ENCODE results near the gene ACOX2. TPM values are rescaled to one million over a fixed set of nuclear protein-coding genes. Genes with fewer than 3 reads are reported as not detected.

ACOX2 gene
- total and polyA plus RNA-seq, 10 of the 15 experiments (the other 5 are each of a cell fraction or from before 2014, with no cell fraction given) = 0.72 TPM; not detected in 9

GRCh38 chr3:58532794-58533220 is 4.2 kb downstream of the ACOX2 start (continued):
- TF ChIP-seq, protein P1, sequence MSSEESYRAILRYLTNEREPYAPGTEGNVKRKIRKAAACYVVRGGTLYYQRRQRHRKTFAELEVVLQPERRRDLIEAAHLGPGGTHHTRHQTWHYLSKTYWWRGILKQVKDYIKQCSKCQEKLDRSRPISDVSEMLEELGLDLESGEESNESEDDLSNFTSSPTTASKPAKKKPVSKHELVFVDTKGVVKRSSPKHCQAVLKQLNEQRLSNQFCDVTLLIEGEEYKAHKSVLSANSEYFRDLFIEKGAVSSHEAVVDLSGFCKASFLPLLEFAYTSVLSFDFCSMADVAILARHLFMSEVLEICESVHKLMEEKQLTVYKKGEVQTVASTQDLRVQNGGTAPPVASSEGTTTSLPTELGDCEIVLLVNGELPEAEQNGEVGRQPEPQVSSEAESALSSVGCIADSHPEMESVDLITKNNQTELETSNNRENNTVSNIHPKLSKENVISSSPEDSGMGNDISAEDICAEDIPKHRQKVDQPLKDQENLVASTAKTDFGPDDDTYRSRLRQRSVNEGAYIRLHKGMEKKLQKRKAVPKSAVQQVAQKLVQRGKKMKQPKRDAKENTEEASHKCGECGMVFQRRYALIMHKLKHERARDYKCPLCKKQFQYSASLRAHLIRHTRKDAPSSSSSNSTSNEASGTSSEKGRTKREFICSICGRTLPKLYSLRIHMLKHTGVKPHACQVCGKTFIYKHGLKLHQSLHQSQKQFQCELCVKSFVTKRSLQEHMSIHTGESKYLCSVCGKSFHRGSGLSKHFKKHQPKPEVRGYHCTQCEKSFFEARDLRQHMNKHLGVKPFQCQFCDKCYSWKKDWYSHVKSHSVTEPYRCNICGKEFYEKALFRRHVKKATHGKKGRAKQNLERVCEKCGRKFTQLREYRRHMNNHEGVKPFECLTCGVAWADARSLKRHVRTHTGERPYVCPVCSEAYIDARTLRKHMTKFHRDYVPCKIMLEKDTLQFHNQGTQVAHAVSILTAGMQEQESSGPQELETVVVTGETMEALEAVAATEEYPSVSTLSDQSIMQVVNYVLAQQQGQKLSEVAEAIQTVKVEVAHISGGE (CRISPR knock-in tag; IDR thresholded peaks at IDR 0.05) = no peak
- TF ChIP-seq WRNIP1 (IDR thresholded peaks at IDR 0.05; ENCODE audit: borderline replicate concordance, low read depth, low read length) (0 out of 2 replicates have a peak, but pooled peaks have one; percentile 92), ZBED1 (IDR thresholded peaks at IDR 0.05; ENCODE audit: borderline replicate concordance) (no peak), IKZF2 (IDR thresholded peaks at IDR 0.05) (no peak), CEBPB (IDR thresholded peaks at IDR 0.05; ENCODE audit: borderline replicate concordance in 1 of 2, low read depth in 2 of 2, low read length in 2 of 2) (no peak), CREM (IDR thresholded peaks at IDR 0.05; ENCODE audit: low read depth) (0 out of 2 replicates have a peak, but pooled peaks have one; percentile 15), CHD2 (IDR thresholded peaks at IDR 0.05; ENCODE audit: borderline replicate concordance, low read depth, low read length) (peak; percentile 61; the same call in 1 of the 2 replicates), SMARCA5 (IDR thresholded peaks at IDR 0.05) (0 out of 2 replicates have a peak, but pooled peaks have one; percentile 23), BHLHE40 (IDR thresholded peaks at IDR 0.05; ENCODE audit: borderline replicate concordance in 1 of 2, low read depth in 2 of 2, low read length in 1 of 2) (peak in 1 of 2 experiments; percentile 31; a peak in 1 of 4 replicates), KAT2A (conservative IDR thresholded peaks at IDR 0.05; ENCODE audit: control insufficient read depth, low read depth, low read length) (no peak), NBN (IDR thresholded peaks at IDR 0.05) (0 out of 2 replicates have a peak, but pooled peaks have one; percentile 65), MYC (IDR thresholded peaks at IDR 0.05; ENCODE audit: insufficient read depth, insufficient read length, insufficient replicate concordance, low read length, severe bottlenecking) (no peak), NR2F1 (conservative IDR thresholded peaks at IDR 0.05) (no peak), POU2F2 (IDR thresholded peaks at IDR 0.05; ENCODE audit: borderline replicate concordance, low read depth, low read length) (peak; percentile 80; the same call in 1 of the 3 replicates), ZNF384 (IDR thresholded peaks at IDR 0.05; ENCODE audit: borderline replicate concordance, low read depth, low read length) (no peak), RUNX3 (IDR thresholded peaks at IDR 0.05; ENCODE audit: low read length) (peak; percentile 49; the same call in 1 of the 2 replicates), SREBF2 (IDR thresholded peaks at IDR 0.05; ENCODE audit: low read length) (no peak), MEF2A (IDR thresholded peaks at IDR 0.05; ENCODE audit: insufficient read depth, low read depth, low read length) (no peak), FOXM1 (IDR thresholded peaks at IDR 0.05; ENCODE audit: low read depth, low read length) (0 out of 2 replicates have a peak, but pooled peaks have one; percentile 48), NFIC (IDR thresholded peaks at IDR 0.05; ENCODE audit: low read depth, low read length) (no peak), POLR2A (IDR thresholded peaks at IDR 0.05; ENCODE audit: low read depth, low read length) (no peak)
- TF ChIP-seq, protein P2, sequence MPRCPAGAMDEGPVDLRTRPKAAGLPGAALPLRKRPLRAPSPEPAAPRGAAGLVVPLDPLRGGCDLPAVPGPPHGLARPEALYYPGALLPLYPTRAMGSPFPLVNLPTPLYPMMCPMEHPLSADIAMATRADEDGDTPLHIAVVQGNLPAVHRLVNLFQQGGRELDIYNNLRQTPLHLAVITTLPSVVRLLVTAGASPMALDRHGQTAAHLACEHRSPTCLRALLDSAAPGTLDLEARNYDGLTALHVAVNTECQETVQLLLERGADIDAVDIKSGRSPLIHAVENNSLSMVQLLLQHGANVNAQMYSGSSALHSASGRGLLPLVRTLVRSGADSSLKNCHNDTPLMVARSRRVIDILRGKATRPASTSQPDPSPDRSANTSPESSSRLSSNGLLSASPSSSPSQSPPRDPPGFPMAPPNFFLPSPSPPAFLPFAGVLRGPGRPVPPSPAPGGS (IDR thresholded peaks at IDR 0.05; ENCODE audit: borderline replicate concordance, insufficient read depth, low read depth, low read length, poor library complexity, severe bottlenecking) = no peak
- TF ChIP-seq, protein P3, sequence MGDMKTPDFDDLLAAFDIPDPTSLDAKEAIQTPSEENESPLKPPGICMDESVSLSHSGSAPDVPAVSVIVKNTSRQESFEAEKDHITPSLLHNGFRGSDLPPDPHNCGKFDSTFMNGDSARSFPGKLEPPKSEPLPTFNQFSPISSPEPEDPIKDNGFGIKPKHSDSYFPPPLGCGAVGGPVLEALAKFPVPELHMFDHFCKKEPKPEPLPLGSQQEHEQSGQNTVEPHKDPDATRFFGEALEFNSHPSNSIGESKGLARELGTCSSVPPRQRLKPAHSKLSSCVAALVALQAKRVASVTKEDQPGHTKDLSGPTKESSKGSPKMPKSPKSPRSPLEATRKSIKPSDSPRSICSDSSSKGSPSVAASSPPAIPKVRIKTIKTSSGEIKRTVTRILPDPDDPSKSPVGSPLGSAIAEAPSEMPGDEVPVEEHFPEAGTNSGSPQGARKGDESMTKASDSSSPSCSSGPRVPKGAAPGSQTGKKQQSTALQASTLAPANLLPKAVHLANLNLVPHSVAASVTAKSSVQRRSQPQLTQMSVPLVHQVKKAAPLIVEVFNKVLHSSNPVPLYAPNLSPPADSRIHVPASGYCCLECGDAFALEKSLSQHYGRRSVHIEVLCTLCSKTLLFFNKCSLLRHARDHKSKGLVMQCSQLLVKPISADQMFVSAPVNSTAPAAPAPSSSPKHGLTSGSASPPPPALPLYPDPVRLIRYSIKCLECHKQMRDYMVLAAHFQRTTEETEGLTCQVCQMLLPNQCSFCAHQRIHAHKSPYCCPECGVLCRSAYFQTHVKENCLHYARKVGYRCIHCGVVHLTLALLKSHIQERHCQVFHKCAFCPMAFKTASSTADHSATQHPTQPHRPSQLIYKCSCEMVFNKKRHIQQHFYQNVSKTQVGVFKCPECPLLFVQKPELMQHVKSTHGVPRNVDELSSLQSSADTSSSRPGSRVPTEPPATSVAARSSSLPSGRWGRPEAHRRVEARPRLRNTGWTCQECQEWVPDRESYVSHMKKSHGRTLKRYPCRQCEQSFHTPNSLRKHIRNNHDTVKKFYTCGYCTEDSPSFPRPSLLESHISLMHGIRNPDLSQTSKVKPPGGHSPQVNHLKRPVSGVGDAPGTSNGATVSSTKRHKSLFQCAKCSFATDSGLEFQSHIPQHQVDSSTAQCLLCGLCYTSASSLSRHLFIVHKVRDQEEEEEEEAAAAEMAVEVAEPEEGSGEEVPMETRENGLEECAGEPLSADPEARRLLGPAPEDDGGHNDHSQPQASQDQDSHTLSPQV (IDR thresholded peaks at IDR 0.05) = no peak
